Stimulated activated CD8-positive, alpha-beta memory T cell treated with anti-CD3 and anti-CD28 coated beads, Interleukin-4, amount 100 ng/mL, for 48 hours (primary cell): ENCODE measurements around the gene S1PR4.
"Not testable (repeated sequence)": the region's sequence is repeated elsewhere in the genome, so short reads cannot be mapped to it uniquely, and the experiment has no call there.

ENCODE experiments used
- DNase-seq: peaks from one replicate; pipeline ENCODE4 v3.0.0-alpha.2; 2020

The S1PR4 gene

DNA sequence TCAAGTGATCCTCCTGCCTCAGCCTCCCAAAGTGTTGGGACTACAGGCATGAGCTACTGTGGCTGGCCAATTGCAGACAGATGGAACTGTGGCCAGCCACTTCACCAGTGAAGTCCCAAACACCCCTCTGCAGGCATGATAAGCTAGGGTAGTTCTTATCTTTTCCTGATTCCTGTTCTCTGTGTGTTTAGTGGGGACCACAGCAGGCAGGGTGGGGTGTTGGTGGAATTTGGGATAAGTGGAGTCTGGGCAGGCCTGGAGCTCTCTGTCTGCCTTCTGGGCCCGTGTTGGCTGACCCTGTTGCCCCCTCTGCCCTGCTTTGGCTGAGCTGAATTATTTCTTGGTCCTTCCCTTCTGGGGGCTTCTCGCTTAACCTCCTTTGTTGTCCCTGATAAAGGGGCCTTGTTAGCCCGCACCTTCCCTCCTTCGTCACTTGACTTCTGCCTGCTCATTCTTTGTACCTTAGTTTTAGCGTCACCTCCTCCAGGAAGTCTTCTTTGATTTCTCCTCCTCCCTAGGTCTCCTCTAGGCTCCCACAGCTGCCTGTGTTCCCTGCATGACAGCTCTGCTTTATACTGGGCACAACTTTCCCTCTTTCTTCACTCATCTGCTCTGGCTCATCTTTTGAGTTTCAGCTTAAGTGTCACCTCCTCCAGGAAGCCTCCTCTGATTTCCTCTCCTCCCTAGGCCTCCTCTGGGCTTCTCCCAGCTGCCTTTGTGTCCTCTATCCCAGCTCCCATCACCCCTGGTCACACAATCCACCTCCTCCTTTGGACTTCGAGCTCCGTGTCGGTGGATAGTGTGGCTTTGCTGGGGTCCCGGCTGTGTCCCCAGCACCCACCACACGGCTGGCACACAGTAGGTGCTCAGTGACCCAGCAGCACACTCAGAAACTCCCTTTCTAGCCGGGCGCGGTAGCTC is 5.4 kb downstream of the S1PR4 start:
- DNase-seq = no peak

DNA sequence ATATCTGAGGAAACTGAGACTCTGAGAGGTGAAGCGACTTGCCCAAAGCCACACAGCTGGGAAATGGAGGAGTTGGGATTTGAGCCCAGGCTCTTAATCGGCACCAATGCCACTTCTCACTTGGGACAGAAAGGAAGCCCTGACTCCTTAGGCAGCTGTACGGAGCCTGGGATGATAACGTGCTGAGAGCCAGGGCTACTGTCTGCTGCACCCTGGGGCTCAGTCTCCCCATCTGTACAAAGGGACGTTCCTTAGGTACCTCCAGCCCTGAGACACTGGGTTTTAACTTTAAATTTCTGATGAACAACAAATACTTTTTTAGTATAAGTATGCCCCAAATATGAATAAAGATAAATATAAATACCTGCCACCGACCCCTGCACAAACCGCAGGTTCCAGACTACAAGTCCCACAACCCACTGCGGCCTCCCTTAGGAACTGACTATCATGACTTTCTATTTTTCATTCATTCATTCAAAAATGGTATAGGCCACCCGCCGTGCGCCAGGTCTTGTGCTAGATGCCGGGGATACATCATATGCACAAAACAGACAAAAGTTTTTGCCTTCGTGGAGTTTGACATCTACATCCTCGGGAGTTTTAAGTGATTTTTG is 6.4 kb downstream of the S1PR4 start:
- peak; percentile 79 for DNase-seq

DNA sequence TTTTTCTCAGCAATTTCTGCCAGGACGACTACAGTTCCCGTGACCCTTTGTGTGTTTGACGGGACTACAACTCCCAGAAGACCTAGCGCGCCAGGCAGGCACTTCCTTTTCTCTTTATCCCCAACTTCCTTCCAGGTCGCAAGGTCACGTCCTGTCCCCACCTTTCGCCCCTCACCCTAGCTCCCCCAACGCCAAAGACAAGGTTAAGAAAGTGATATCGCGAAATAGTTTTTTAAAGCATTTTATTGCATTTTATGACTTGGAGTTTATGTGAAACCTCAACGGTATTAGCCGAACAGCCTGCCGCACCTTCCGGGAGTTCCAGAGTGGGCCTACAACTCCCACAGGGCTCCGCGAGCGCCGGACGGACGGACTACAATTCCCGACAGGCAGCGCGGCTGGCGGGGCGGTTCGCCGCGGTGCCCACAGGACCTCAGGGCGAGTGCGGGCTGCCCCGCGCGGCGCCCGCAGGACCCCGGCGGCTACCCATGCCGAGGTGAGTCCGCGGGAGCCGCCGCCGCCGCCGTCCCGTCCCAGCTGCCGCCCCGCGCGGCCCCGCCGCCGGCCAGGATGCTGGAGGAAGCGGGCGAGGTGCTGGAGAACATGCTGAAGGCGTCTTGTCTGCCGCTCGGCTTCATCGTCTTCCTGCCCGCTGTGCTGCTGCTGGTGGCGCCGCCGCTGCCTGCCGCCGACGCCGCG is 7.0 kb downstream of the S1PR4 start, which contains the start of gene NCLN:
TSS of gene NCLN (plus strand) at position 470 of the 699 bp plus-strand sequence. CDS start at position 571, 101 bp downstream.
- peak; percentile 95 for DNase-seq

DNA sequence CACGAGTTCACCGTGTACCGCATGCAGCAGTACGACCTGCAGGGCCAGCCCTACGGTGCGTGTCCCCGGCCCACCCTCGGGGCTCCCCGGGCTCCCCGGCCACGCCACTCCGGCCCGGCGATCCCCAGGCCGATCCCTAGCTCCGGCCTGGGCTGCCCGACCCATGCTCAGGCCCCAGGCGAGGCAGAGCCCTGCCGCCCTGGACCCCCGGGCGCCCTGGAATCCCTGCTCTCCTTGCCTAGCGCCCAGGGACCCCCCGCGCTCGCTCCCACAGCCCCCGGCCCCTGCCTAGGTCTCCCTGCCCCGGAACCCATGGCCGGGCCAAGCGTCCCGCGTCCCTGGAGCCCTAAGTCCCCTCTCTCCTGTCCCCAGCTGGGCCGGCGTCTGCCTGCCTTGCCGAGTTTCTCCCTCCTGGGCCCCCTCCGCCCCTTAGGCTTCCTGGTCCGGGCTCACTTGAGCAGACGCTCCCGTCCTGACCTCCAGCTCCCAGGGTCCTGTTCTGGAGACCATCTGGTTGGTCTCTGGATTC is 7.7 kb downstream of the S1PR4 start:
- DNase-seq = no peak

DNA sequence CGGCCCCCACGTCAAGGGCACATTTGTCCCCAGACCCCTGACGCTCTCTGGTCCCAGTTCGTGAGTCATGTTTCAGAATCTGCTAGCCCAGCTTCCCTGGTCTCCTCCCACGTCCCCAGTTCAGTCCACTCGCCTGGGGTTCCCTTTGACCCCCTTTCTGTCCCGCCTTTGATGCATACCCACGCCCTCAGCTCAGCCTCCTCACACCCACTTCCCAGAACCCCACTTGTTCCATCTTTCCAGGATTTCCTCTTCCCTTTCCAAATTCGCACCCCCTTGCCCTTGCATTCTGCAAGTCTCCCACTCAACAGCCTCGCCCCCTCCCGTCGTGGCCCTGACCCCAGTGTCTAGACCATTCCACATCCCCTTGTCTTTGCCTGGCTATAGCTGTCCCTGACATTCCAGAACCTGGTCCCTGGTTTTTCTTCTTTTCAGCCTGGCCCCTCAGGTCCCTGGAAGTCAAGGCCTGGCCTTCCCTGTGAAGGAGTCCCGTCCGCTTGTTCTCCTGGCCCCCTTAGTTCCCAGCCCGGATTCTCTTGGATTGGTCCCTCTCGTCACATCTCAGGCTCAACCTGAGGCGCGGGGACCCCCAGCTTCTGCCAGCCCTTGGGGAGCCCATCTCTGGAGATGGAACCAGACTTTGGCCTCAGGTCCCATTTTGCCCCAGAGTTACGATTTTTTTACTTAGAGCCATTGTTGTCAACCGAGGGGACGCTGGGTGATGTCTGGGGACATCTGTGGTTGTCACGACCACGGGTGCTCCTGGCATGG is 8.5 kb downstream of the S1PR4 start:
- no peak for DNase-seq

DNA sequence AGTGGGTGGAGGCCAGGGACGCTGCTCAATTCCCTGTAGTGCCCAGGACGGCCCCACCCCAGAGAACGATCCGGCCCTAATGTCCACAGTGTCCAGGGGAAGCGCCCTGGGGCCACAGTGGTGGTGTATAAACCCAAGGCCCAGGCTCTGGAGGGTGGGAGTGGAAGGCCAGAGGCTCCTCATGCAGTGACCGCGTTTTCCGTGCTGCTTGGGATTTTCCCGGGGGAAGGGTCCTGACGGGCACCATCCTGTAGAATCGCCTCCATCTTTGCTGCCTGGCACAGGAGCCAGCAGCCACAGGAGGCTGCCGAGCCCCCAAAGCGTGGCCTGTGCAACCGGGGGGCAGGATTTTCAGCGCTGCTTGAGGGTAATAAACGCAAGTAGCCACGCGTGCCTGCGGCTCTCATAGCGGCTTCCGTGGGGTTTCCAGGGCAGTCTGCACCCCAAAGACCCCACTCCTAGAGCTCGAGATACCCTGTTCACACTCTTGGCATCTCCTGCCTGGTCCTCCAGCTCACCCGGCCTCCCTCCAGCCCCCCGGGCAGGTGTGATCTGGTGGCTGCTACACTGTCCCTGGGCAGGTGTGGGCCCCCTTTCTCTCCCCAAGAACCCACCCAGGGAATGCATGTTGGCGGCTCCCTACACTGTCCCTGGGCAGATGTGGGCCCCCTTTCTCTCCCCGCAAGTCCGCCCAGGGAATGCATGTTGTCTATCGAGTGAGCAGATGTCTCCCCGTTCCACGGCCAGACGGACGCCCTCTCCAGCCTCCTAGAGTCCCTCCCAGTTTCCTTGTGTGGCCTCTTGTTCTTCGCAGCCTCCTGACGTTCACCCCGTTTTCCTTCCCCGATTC is 9.3 kb downstream of the S1PR4 start:
- DNase-seq = no peak

DNA sequence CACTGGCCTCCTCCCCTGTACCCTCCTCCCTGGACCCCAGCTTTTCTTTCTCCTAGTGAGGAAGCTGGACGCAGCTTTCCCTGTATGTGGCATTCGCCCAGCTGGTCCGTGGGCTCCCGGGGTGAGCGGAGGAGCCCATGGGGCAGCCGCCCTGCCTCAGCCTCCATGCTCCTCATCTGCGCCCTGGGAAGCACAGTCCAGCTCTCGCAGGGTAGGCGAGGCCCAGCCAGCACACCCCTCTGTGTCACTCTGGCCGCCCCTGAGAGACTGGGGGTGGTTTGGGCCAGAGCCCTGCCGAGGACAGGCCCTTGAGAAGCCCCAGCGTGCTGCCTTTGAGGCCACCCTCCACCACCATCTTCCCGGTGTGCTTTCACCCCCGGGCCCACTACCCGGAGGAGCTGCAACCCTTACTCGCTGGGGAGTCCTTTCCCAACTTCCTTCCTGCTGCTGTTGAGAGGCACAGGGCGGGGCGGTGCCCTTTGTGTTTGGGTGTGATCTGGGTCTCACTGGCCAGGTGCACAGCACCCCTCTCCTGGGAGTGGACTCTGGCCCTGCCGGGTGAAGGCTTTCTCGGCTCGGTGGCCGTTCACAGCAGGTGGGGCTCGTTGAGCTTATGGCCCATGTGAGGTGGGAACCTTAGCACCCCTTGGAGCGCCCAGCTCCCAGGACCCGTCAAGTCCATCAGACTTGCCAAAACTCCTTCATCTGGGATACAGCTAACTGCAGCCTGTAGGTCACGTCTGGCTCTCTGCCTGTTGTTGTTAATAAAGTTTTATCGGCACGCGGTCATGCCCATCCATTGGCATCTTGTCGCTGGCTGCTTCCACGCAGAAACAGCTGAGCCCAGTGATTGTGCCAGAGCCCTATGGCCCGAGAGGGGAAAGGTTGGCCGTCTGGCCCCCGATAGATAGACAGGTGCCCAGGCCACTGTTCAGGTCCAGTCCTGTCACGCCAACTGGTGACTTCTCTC is 10.3 kb downstream of the S1PR4 start:
- no peak for DNase-seq

DNA sequence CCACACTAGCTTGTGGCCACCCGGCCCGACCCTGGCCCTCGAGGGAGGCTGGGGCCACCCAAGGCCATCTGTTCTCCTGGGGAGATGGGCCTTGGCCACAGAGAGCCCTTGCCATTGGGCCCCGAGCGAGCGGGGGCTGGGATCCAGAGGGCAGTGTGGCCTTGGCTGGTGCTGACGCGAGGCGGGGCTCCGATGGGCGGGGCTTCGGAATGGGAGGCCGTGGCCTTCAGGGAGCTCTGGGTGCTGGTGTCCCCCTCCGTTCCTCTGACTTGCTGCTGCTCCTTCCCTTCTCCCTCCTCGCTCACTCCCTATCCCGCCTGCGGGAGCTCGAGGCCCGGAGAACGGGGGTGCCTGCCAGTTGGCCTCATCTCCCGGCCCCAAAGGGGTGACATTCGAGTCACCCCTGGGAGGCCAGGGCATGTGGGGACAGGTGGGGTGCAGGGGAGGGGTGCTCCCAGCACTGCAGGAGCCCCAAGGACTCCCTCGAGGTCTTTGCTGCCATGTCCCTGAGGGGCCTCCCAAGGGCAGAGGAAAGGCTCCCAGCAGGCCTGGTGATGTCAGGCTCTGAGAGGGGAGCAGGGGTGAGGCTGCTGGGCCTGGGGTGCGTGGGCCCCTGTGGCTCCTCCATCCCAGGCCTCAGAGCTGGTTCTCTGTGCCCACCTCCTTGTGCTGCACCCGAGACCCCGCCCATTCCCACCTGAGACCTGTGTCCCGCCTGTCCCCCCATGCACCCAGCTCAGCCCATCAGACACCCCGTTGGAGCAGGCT is 11.3 kb downstream of the S1PR4 start:
- no peak for DNase-seq

DNA sequence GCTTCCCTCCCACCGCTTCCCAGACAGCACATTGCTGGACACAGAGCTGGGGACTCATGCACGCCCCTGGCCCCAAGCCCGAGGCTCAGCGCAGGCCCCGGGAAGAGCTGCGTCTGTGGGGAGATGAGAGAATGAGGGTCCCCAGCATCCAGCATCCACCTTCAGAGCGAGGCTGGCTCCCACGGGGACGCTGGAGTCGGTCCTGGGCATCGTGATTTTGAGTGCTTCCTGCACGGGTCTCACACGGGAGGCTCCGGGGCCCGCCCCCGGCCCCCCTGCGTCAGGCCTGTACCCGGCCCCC is 11.9 kb downstream of the S1PR4 start:
- DNase-seq = no peak

DNA sequence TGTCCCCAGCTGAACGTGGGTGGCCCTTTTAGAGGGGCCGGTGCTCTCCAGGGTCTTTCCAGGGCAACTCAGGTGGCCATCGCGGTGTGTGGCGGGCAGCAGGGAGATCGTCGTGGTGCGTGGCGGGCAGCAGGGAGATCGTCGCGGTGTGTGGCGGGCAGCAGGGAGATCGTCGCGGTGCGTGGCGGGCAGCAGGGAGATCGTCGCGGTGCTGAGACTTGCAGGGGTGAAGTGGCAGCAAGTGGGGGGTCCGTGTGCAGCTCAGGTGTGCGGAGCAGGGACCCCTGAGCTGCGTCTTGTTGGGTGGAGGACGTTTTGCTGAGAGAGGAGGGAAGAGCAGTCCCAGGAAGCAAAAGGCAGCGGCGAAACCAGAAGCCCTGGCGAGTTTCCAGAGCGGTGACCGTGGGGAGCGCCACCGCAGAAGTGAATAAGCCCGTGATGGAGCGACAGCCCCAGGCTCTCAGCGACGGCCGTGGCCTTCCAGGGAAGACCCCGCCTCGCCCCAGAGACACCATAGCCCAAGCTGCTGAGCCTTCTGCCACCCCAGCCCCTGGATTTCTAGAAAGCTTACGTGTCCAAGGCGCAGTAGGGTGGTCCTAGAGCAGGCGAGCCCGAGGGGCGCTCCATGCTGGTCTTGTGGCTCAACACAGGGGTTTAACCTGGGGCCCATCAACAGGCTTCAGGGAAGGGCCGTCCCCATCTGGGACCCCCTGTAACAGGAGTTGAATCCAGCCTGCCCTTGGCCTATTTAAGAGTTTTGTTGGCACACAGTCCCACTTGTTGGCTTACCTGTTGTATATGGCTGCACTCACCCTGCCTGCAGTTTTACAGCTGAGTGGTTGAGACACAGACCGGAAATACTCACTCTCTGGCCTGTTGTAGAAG is 12.6 kb downstream of the S1PR4 start:
- no peak for DNase-seq

DNA sequence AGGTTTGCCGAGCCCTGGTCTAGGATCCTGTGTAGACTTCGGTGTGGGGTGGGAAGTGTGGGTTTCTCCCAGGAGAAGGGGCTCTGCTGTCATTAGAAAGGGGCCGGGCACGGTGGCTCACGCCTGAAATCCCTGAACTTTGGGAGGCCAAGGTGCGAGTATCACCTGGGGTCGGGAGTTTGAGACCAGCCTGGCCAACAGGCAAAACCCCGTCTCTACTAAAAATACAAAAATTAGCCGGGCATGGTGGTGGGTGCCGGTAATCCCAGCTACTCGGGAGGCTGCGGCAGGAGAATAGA is 13.2 kb downstream of the S1PR4 start:
- not testable (repeated sequence) for DNase-seq

DNA sequence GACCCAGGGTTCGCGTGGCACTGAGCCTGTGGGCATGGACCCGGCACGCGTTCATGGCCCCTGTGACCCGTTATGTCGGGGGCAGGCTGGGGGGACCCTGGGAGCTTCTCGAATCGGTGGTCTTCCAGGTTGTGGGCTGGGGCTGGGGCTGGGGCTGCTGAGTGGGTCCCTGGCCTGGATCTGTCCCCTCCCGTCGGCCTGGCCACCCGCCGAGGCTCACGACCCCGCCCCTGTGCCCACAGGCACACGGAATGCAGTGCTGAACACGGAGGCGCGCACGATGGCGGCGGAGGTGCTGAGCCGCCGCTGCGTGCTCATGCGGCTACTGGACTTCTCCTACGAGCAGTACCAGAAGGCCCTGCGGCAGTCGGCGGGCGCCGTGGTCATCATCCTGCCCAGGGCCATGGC is 13.7 kb downstream of the S1PR4 start:
- DNase-seq = no peak

DNA sequence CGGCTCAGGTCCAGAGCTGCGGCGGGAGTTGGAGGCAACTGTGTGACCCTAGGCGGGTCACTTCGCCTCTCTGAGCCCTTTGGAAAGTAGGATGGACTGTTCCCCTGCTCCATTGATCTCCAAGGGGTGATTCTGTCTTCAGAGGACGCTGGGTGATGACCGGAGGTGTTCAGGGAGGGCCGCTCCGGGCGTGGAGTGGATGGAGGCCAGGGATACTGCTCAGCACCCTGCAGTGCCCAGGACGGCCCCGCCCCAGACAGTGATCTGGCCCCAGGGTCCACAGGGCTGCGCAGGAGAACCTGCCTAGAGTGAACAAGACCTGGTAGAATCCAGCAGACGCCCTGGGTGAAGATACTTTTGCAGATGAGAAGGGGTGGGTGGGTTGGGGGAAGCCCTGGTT is 14.1 kb downstream of the S1PR4 start:
- no peak for DNase-seq

DNA sequence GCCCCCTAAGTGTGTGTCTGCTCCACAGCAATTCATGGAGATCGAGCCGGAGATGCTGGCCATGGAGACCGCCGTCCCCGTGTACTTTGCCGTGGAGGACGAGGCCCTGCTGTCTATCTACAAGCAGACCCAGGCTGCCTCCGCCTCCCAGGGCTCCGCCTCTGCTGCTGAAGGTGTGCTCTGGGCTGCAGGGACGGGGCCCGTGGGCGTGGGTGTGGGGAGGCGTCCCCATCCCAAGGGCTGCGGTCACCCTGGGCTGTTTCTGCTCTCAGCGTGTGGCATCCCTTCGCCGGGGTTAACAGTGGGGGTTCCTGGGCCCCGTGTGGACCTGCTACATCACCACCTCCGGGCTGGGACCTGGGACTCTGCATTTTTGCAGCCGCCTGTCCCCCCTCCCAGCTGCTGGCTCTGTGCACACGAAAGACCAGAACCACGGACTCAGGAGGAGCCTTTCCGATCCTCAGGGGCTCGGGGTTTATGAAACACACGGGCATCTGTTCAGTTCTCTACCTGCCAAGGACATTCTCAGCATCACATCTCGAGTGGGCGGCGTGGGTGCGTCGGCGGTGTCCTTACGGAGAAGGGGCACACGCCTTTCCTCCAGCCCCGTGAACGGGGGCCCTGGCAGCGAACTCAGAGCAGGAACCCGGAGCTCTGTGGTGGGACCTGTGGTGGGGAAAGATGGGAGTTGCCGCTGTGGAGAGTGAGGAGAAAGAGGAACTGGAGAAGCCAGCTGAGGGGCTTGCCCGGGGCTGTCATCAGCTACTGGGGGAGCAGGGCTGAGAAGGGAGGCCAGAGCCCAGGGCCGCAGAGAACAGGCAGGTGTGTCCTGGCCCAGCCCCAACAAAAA is 14.9 kb downstream of the S1PR4 start:
- no peak for DNase-seq

DNA sequence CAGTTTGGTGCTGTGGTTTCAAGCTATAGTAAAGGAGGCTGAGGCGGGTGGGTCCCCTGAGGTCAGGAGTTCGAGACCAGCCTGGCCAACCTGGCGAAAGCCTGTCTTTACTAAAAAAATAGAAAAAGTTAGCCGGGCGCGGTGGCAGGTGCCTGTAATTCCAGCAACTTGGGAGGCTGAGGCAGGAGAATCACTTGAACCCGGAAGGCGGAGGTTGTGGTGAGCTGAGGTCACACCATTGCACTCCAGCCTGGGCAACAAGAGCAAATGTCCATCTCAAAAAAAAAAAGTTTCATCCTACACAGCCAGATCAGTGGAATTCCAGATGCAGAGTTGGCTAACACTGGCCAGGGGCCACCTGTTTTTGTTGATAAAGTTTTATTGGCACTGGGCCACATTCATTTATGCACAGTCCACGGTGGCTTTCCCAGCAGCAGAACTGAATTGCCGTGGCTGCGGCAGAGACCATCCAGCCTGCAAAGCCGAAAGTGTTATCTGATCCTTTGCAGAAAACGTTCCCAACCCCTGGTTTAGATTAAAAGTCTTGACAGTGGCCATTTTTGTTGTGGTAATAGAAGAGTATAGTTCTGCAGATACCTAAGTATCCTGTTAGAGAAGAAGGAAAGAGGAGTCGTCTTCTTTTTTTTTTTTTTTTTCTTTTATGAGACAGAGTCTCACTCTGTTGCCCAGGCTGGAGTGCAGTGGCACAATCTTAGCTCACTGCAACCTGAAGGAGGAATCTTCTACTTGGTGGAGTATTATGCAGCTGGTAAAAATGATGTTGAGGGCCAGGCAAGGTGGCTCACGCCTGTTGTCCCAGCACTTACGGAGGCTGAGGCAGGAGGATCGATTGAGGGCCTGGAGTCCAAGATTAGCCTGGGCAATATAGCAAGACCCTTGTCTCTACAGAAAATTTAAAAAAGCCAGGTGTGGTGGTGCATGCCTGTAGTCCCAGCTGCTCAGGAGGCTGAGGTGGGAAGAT is 15.8 kb downstream of the S1PR4 start:
- no peak for DNase-seq

DNA sequence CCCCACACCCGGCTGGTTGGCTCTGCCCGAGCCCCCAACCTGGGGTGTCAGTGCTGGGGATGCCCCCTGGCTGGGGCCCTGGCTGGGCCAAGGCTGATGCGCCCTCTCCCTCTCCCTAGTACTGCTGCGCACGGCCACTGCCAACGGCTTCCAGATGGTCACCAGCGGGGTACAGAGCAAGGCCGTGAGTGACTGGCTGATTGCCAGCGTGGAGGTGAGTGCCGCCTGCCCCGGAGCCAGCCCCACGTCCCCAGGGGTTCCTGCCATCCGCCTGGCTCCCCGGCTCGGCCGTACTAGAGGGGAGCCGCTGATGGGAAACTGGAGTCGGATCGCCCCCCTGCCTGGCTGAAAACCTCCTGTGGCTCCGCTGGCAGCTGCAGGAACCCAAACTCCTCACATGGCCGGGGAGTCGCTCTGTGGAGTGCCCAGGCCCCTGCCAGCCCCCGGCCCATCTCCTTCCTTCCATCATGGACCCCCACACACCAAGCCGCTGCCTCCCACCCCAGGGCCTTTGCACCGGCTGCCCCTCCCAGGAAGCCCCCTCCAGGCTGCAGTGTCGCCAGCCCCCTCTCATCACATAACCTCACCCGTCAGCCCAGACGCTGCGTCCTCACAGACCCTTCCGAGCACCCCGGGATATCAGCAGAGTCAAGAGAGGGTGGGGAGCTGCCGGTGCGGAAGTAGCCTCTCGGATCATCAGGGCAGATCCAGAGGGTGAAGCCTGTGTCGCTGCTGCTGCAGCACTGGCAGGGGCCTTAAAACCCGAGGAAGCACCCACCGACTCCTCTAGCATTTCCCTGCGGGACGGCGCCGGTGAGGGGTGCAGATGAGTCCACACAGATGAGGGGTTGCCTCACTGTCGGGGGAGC is 17.7 kb downstream of the S1PR4 start:
- no peak for DNase-seq
